ENCODE measurements around the gene SGPP2.
A peak's percentile ranks its signal among the peaks of the same experiment; 100 is the strongest.

The SGPP2 gene

GRCh38 chr2:222427646-222428301, 3.4 kb downstream of the SGPP2 start:
- no peak for DNase-seq

- no peak for DNase-seq
Observed at GRCh38 chr2:222430071-222430470, 5.7 kb downstream of the SGPP2 start.

GRCh38 chr2:222430681-222431080, 6.3 kb downstream of the SGPP2 start:
- DNase-seq: no peak

- DNase-seq: no peak
Observed at GRCh38 chr2:222431869-222432268, 7.5 kb downstream of the SGPP2 start.

GRCh38 chr2:222433332-222434173, 9.2 kb downstream of the SGPP2 start:
- peak; percentile 87 for DNase-seq

GRCh38 chr2:222434204-222434603, 9.9 kb downstream of the SGPP2 start:
- DNase-seq: no peak

- DNase-seq: peak; percentile 59
Observed at GRCh38 chr2:222435400-222436039, 11.2 kb downstream of the SGPP2 start.

- DNase-seq: no peak
Observed at GRCh38 chr2:222436040-222436413, 11.7 kb downstream of the SGPP2 start.

GRCh38 chr2:222439692-222440091, 15.3 kb downstream of the SGPP2 start:
- DNase-seq: no peak

GRCh38 chr2:222440673-222441422, 16.5 kb downstream of the SGPP2 start:
- no peak for DNase-seq

GRCh38 chr2:222442665-222443064, 18.3 kb downstream of the SGPP2 start:
- DNase-seq: peak; percentile 50

GRCh38 chr2:222445227-222445626, 20.9 kb downstream of the SGPP2 start:
- no peak for DNase-seq

- no peak for DNase-seq
Observed at GRCh38 chr2:222447131-222447530, 22.8 kb downstream of the SGPP2 start.

GRCh38 chr2:222448748-222449181, 24.4 kb downstream of the SGPP2 start:
- no peak for DNase-seq

- no peak for DNase-seq
Observed at GRCh38 chr2:222450021-222450420, 25.7 kb downstream of the SGPP2 start.

- no peak for DNase-seq
Observed at GRCh38 chr2:222451224-222451674, 26.9 kb downstream of the SGPP2 start.

GRCh38 chr2:222452422-222452950, 28.1 kb downstream of the SGPP2 start:
- DNase-seq: no peak

GRCh38 chr2:222456479-222457077, 32.2 kb downstream of the SGPP2 start:
- DNase-seq: no peak

- no peak for DNase-seq
Observed at GRCh38 chr2:222459983-222460382, 35.6 kb downstream of the SGPP2 start.

- no peak for DNase-seq
Observed at GRCh38 chr2:222465746-222466145, 41.4 kb downstream of the SGPP2 start.

GRCh38 chr2:222468346-222468745, 44.0 kb downstream of the SGPP2 start:
- peak; percentile 40 for DNase-seq

GRCh38 chr2:222470802-222471468, 46.6 kb downstream of the SGPP2 start:
- no peak for DNase-seq
